Measurements from ENCODE around the gene ZBTB16.

ZBTB16 gene

GRCh38 chr11:114213622-114214021 is 154.1 kb downstream of the ZBTB16 start:
- no peak overlapping the region for H3K27ac ChIP-seq
- TF ChIP-seq CTCF (IDR thresholded peaks at IDR 0.05) (no peak), ZFX (IDR thresholded peaks at IDR 0.05; ENCODE audit: borderline replicate concordance) (no peak)

GRCh38 chr11:114215428-114215827 is 155.9 kb downstream of the ZBTB16 start:
- no peak for TF ChIP-seq ZFX (IDR thresholded peaks at IDR 0.05; ENCODE audit: borderline replicate concordance)
- TF ChIP-seq CTCF (IDR thresholded peaks at IDR 0.05) = no peak
- 0 out of 2 replicates have a peak overlapping the region, but pooled peaks have one; percentile 17 for H3K27ac ChIP-seq

- TF ChIP-seq CTCF (IDR thresholded peaks at IDR 0.05) (no peak), ZFX (IDR thresholded peaks at IDR 0.05; ENCODE audit: borderline replicate concordance) (no peak)
- 0 out of 2 replicates have a peak overlapping the region, but pooled peaks have one; percentile 17 for H3K27ac ChIP-seq
Measured at GRCh38 chr11:114215871-114216795, 156.6 kb downstream of the ZBTB16 start.

GRCh38 chr11:114216796-114217180 is 157.3 kb downstream of the ZBTB16 start:
- H3K27ac ChIP-seq = no peak overlapping the region
- TF ChIP-seq CTCF (IDR thresholded peaks at IDR 0.05) = no peak
- TF ChIP-seq ZFX (IDR thresholded peaks at IDR 0.05; ENCODE audit: borderline replicate concordance) = no peak

- no peak for TF ChIP-seq CTCF (IDR thresholded peaks at IDR 0.05)
- no peak for TF ChIP-seq ZFX (IDR thresholded peaks at IDR 0.05; ENCODE audit: borderline replicate concordance)
- H3K27ac ChIP-seq = peak overlapping the region; percentile 32
Measured at GRCh38 chr11:114218508-114218907, 159.0 kb downstream of the ZBTB16 start.

- H3K27ac ChIP-seq = peak overlapping the region; percentile 31; the same call in 1 of the 2 replicates
Measured at GRCh38 chr11:114219559-114220349, 160.2 kb downstream of the ZBTB16 start.

More at GRCh38 chr11:114219559-114220349, 160.2 kb downstream of the ZBTB16 start:
- TF ChIP-seq ZFX (IDR thresholded peaks at IDR 0.05; ENCODE audit: borderline replicate concordance) (no peak), CTCF (IDR thresholded peaks at IDR 0.05) (no peak)
